GM12873 (cell line): ENCODE data around the gene CCDC142.

Experiments
- TF ChIP-seq, protein P1 (sequence below): IDR thresholded peaks from 2 replicates; pipeline ENCODE4 v1.5.1; 2012; ENCODE audit warnings: low read depth, mild to moderate bottlenecking, moderate library complexity, low read length, control low read depth; ENCODE audit not compliant: insufficient read depth; ENCODE audit errors: missing control alignments

CCDC142 gene

DNA sequence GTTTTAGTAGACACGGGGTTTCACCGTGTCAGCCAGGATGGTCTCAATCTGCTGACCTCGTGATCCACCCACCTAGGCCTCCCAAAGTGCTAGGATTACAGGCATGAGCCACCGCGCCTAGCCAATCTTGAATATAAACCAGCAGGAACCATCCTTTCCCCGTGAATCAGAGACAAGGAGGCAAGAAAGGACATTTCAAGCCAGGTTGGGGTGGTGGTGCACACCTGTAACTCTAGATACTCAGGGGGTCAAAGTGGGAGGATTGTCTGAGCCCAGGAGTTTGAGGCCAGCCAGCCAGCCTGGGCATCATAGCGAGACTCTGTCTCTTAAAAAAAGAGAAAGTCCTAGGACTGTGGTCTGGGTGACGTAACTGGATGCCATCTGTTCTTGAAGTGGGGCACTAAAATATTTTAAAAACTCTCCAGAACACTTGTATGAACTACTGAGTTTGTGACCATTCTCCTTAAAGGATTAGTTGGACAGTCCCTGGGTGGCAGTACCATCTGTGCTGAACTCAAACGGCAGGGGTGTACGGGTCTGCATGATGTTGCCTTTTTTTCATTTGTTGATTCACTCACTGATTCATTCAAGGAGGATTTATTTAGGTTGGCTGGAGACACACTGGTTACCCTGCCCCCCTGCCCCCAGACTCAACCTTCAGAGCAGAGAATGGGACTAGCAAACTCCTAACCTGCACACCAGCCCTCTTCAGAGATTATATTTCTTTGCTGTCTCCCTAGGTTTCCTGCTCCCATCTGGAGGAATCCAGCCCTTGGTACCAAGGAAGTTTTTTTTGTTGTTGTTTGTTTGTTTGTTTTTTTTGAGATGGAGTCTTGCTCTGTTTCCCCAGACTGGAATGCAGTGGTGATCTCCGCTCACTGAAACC lies 28.5 kb upstream of the CCDC142 start:
- TF ChIP-seq, protein P1, sequence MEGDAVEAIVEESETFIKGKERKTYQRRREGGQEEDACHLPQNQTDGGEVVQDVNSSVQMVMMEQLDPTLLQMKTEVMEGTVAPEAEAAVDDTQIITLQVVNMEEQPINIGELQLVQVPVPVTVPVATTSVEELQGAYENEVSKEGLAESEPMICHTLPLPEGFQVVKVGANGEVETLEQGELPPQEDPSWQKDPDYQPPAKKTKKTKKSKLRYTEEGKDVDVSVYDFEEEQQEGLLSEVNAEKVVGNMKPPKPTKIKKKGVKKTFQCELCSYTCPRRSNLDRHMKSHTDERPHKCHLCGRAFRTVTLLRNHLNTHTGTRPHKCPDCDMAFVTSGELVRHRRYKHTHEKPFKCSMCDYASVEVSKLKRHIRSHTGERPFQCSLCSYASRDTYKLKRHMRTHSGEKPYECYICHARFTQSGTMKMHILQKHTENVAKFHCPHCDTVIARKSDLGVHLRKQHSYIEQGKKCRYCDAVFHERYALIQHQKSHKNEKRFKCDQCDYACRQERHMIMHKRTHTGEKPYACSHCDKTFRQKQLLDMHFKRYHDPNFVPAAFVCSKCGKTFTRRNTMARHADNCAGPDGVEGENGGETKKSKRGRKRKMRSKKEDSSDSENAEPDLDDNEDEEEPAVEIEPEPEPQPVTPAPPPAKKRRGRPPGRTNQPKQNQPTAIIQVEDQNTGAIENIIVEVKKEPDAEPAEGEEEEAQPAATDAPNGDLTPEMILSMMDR: no peak

DNA sequence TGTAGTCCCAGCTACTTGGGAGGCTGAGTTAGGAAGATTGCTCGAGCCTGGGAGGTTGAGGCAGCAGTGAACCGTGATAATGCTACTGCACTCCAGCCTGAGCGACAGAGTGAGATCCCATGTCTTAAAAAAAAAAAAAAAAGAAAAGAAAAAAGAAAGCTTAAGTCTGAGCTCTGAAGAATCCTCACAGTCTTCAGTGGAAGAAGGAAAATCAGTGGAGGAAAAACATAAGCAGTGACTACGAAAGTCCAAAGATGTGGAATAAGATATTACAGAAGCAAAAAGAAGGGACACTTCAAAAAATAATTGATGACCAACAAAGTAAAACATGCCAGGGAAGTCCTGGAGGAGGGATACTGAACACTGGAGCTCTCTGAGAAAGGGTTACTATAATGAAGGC lies 27.5 kb upstream of the CCDC142 start:
- TF ChIP-seq, protein P1: no peak

DNA sequence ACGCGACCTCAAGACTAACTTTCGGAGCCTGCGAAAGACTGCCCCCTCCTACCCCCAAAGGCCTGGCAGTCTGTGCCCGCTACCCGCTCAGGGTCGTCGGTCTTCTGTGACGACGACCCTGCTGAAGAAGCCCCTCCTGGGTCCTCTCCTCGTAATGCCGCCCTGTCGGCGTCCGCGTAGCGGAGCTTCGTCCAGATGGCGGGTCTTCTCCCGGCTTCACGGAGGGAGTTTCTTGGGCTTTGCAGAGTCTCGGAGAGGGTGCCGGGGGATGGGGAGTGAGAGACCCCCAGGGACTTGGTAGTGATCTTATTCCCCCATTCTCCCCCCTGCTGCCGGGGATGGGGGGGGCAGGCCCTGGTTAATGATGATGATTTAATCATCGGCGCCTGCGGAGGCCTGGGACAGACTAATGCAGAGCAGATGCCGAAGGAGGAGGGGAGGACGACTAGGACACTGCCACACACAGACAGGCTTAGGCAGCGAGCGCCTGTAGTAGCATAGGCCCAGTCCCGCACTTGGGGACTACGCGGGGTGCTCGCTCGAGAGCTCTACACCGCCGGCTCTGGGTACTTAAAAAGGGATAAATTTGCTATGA lies 25.2 kb upstream of the CCDC142 start:
- TF ChIP-seq, protein P1: no peak

DNA sequence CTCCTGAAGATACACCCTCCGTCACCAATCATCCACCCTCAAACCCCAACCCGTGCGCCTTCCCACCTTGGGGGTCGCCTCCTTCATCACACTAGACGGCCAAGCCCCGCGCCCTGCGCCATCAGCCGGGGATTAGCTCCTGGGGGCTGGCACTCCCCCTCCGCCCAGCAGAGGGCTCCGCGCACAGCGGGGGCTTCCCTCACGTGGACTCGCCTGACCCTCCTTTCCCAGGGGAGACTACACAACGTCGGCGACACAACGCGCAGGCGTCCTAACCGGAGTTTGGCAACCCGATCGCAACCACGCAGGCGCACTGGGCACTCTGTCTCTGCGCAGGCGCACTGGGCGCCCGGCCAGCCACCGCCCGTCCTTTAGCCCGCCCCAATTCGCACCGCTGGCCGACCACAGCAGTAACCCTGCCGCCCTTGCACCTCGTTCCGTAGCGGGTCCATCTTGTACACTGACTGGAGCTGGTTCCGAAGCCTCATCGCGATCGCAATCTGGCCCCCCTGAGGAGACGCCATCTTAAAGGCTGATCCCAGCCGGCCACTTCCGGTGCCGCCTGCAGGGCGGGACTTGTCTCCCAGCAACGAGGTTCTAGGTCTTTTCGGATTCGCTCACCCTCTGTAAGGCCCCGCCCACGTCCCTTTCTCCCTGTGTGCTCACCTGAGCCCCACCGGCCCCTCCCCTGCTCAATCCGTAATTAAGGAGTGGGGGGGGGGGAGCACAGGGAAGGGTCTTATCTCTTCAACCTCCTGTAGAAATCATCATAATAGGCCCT lies 24.5 kb upstream of the CCDC142 start, which contains the start of gene PCGF1:
PCGF1 (minus strand) TSS at position 551 of the 781 bp plus-strand sequence; CDS start at position 524, 27 bp downstream.
- TF ChIP-seq, protein P1: peak; percentile 66

DNA sequence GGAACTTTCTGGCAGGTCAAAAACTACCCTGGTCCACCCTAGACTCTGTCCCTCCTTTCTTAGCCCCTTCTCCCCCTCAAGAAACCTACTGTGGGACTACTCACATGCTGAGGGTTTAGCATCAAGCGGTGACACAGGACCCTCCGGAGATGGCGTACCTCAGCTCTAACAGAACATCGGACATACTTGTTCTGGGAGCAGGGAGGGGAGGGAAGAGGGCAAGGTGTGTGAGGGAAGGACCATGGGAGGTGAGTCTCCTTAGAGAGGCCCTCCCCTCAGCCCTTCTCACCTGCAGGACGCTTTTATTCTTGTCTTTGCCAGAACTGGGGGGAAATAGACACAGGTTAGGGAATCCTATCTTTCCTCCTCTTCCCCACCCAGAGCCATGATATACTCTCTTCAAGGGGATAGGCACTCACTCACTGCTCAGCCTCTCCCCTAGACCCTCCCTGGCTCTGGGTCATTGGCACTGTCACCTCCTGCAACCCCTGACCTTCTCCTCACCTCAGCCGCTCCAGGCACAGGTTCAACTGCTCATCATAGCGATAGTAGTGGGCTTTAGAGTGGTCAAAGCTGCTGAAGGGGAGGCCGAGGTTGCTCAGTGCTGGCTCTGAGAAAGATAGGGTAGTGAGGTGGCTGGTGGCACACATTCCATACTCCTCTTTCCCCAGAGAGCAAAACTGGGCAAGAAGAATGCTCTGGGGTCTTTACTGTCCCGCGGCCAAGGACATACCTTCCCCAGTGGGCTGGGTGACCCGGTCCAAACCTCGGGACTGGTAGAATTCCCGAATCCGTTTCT lies 22.8 kb upstream of the CCDC142 start:
- TF ChIP-seq, protein P1: no peak

DNA sequence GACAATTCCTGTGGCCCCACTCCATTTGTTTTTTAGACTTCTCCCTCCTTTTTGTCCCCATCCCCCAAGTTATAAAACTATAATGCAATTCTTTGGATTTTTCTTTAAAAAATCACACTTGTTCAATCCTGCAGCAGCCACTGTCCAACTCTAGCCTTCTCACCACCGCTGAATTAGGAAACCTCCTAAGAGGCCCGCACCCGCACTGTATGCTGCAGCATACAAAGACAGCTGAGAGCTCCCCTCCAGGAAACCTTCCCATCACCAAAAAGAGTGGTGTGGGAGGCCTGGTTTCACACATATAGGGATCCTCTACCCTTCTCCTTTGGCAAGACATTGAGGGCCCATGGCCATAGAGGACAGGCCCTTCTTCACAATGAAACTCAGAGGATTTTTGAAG lies 21.8 kb upstream of the CCDC142 start:
- TF ChIP-seq, protein P1: no peak
